PFSK-1 (cell line): Measurements from ENCODE around the gene STX7.

Source experiments
- FOXP2 ChIP-seq: optimal IDR thresholded peaks from 2 replicates; pipeline ENCODE3; 2011; ENCODE audit warnings: borderline replicate concordance, control low read depth, inconsistent platforms; ENCODE audit not compliant: insufficient read depth; ENCODE audit errors: extremely low read length, extremely low read depth
- POLR2AphosphoS5 ChIP-seq: IDR thresholded peaks from 2 replicates; pipeline ENCODE4 v1.6.1; 2012; ENCODE audit warnings: low read depth, mild to moderate bottlenecking, control low read depth, low read length, moderate library complexity
- REST ChIP-seq, 2 experiments: IDR thresholded peaks; 2 replicates each; pipeline versions ENCODE4 v1.6.1 to v1.8.0; 2011 to 2012; ENCODE audit warnings: low read depth in 2 of 2, low read length in 2 of 2, control low read depth in 1 of 2, inconsistent platforms in 1 of 2, mild to moderate bottlenecking in 1 of 2, moderate library complexity in 1 of 2; ENCODE audit not compliant: insufficient read depth in 1 of 2
- SIN3A ChIP-seq: IDR thresholded peaks from 2 replicates; pipeline ENCODE4 v1.6.1; 2012; ENCODE audit warnings: mild to moderate bottlenecking, low read length, moderate library complexity, borderline replicate concordance; ENCODE audit not compliant: insufficient read depth
- TAF1 ChIP-seq: IDR thresholded peaks from 2 replicates; pipeline ENCODE4 v1.6.1; 2012; ENCODE audit warnings: low read length, control low read depth, borderline replicate concordance; ENCODE audit not compliant: insufficient read depth

The STX7 gene

GRCh38 chr6:132401618-132402285 lies 111.2 kb downstream of the STX7 start:
- no peak for TF ChIP-seq POLR2AphosphoS5
- no peak for TF ChIP-seq REST (IDR thresholded peaks at IDR 0.05; ENCODE audit: insufficient read depth in 1 of 2, low read depth in 2 of 2, low read length in 2 of 2)
- TF ChIP-seq TAF1: no peak
- TF ChIP-seq FOXP2: no peak
- TF ChIP-seq SIN3A: no peak

GRCh38 chr6:132400883-132401617 lies 111.9 kb downstream of the STX7 start, which contains the start of gene MOXD1:
TSS of gene MOXD1 (minus strand) at chr6:132401475. CDS start at chr6:132401426, 49 bp downstream.
- TF ChIP-seq TAF1 (no peak), REST (IDR thresholded peaks at IDR 0.05; ENCODE audit: insufficient read depth in 1 of 2, low read depth in 2 of 2, low read length in 2 of 2) (no peak), SIN3A (no peak), FOXP2 (no peak), POLR2AphosphoS5 (no peak)

- TF ChIP-seq POLR2AphosphoS5 (no peak), REST (IDR thresholded peaks at IDR 0.05; ENCODE audit: insufficient read depth in 1 of 2, low read depth in 2 of 2, low read length in 2 of 2) (no peak), SIN3A (no peak), TAF1 (no peak), FOXP2 (no peak)
Observed at GRCh38 chr6:132400555-132400882, 112.4 kb downstream of the STX7 start.

GRCh38 chr6:132399376-132400074 lies 113.4 kb downstream of the STX7 start:
- TF ChIP-seq POLR2AphosphoS5 (no peak), SIN3A (no peak), FOXP2 (no peak), TAF1 (no peak), REST (IDR thresholded peaks at IDR 0.05; ENCODE audit: insufficient read depth in 1 of 2, low read depth in 2 of 2, low read length in 2 of 2) (no peak)
